ENCODE results near the gene CARD8. TPM values are rescaled to one million over a fixed set of nuclear protein-coding genes. Genes with fewer than 3 reads are reported as not detected.

CARD8 gene
- total RNA-seq, 1 donor from 2014 or later = 6.3 TPM

DNA sequence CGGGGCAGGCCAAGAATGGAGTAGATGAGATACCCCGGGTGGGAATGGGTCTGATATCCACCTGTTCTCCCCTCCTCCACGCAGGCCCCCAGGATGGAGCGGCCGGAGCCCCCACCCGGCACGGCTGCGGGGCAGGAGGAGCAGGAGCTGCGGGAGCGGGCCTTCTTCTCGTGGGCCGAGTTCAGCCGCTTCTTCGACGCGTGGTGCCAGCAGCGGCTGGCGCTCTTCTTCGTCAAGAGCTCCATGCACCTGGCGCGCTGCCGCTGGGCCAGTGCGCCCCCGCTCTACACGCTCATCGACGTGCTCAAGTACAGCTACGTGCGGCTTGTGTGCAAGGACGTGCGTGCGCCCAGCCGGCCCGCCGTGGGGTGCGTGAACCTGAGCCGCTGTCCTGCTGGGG is 84.0 kb downstream of the CARD8 start:
- no peak overlapping the region for H3K4me3 ChIP-seq (ENCODE audit: low read depth, low read length)
- no peak for DNase-seq (ENCODE audit: low read depth)
- TF ChIP-seq, protein P1, sequence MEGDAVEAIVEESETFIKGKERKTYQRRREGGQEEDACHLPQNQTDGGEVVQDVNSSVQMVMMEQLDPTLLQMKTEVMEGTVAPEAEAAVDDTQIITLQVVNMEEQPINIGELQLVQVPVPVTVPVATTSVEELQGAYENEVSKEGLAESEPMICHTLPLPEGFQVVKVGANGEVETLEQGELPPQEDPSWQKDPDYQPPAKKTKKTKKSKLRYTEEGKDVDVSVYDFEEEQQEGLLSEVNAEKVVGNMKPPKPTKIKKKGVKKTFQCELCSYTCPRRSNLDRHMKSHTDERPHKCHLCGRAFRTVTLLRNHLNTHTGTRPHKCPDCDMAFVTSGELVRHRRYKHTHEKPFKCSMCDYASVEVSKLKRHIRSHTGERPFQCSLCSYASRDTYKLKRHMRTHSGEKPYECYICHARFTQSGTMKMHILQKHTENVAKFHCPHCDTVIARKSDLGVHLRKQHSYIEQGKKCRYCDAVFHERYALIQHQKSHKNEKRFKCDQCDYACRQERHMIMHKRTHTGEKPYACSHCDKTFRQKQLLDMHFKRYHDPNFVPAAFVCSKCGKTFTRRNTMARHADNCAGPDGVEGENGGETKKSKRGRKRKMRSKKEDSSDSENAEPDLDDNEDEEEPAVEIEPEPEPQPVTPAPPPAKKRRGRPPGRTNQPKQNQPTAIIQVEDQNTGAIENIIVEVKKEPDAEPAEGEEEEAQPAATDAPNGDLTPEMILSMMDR (conservative IDR thresholded peaks at IDR 0.05; ENCODE audit: low read depth, low read length) = no peak

DNA sequence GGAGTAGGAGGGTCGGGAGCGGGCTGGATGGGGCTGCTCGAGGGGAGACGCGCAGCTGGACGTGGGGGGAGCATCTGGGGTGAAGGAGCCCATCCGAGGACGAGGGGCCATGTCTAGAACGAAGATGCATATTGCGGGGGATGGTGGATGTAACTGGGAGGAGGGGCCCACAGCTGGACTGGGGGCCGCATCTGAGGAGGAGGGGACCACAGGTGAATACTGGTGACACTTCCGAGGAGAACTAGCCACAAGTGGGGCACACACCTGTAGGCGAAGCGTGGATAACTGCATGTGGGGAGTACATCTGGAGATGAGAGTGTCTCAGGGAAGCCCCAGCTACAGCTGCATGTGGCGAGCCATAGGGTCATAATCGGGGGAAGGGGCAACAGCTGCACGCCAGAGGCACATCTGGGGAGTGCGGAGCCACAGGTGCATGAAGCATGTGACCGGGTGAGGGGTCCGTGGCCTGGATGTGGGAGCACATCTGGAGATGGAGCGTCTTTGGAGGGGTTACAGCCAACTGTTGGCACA is 84.8 kb downstream of the CARD8 start:
- no peak for DNase-seq (ENCODE audit: low read depth)
- TF ChIP-seq, protein P1 (conservative IDR thresholded peaks at IDR 0.05; ENCODE audit: low read depth, low read length) = no peak

DNA sequence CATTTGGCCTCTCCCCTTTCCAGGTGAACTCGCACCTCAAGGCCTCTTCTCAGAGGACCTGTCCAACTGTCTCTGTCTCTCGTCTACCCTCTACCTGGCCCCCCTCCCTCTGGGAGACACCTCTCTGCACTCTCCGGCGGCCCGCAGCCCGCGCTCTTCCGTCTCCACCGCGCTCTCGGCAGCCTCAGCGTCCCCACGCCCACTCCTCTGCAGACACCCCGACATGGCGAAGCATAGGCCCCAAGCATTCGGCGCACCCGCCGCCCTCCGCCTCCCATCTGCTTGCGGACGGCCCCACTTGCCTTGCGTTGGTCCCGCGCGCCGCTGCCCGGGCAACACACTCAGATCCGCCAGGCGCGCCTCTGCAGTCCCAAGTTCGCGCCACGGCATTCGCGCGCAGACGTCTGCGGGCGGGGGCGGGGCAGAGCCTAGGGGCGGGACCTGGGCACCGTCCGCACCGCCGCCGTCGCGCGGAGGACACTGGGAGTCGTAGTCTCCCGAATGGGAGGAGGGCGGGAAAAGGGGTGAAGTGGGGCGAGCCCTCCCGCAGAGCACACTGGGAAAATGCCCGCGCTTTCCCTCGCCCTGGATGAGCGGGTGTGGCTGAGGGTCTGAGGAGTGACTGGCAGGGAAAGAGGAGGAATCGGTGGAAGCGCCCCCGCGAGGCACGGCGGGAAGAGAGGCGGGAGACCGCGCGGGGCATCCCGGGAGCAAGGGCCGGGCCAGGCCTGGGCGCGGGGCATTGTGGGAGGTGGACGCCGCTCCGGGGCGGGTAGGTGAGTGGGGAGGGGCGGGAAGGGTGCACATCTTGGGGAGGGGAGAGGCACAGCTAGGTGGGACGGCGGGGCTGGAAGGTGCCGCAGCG is 85.5 kb downstream of the CARD8 start, which contains the start of the genes LIG1 and ZSWIM9:
Gene LIG1 (minus strand): TSS at position 406 of the 865 bp plus-strand sequence. CDS start 4,778 bp downstream, outside the sequence.
Gene ZSWIM9 (plus strand): TSS at position 742 of the 865 bp plus-strand sequence. CDS start 1,123 bp downstream, outside the sequence.
- TF ChIP-seq, protein P1 (conservative IDR thresholded peaks at IDR 0.05; ENCODE audit: low read depth, low read length) = peak; percentile 18
- peak; percentile 27 for DNase-seq (ENCODE audit: low read depth)
- peak within 1 kb of the TSS; percentile 70 for H3K4me3 ChIP-seq (ENCODE audit: low read depth, low read length)

More for the DNA sequence above, 84.8 kb downstream of the CARD8 start:
- peak overlapping the region; percentile 70 for H3K4me3 ChIP-seq (ENCODE audit: low read depth, low read length)

DNA sequence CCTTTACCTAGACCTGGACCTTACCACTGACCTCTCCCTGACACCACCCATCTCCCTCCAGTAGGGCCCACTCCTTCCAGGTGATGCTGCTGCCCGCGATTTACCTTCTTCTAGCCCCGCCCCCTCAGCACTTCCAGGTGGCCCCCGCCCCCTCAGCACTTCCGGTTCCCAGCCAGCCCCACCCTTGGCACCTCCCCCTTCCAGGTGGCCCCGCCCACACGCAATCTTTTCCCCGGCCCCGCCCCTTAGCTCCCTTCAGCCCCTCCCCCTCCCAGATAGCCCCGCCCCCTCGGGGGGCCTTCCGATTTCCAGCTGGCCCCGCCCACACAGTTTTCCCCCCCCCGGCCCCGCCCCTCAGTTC is 86.2 kb downstream of the CARD8 start:
- DNase-seq (ENCODE audit: low read depth) = no peak
- H3K4me3 ChIP-seq (ENCODE audit: low read depth, low read length) = peak overlapping the region; percentile 70
- TF ChIP-seq, protein P1 (conservative IDR thresholded peaks at IDR 0.05; ENCODE audit: low read depth, low read length) = no peak

DNA sequence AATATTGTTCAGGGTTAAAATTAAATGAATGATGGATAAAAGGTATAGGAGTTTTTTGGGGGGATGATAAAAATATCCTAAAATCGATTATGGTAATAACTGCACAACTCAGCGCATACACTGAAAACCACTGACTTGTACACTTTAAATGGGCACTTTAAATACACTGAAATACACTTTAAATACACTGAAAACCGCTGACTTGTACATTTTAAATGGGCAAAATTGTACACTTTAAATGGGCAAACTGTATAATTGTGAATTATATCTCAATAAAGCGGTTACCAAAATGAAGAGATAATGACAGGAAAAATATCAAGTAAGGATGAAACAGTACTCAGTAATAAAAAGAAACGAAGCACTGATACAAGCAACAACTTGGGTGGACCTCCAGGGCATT is 87.0 kb downstream of the CARD8 start:
- TF ChIP-seq, protein P1 (conservative IDR thresholded peaks at IDR 0.05; ENCODE audit: low read depth, low read length) = no peak
- no peak for DNase-seq (ENCODE audit: low read depth)
- H3K4me3 ChIP-seq (ENCODE audit: low read depth, low read length) = no peak overlapping the region

DNA sequence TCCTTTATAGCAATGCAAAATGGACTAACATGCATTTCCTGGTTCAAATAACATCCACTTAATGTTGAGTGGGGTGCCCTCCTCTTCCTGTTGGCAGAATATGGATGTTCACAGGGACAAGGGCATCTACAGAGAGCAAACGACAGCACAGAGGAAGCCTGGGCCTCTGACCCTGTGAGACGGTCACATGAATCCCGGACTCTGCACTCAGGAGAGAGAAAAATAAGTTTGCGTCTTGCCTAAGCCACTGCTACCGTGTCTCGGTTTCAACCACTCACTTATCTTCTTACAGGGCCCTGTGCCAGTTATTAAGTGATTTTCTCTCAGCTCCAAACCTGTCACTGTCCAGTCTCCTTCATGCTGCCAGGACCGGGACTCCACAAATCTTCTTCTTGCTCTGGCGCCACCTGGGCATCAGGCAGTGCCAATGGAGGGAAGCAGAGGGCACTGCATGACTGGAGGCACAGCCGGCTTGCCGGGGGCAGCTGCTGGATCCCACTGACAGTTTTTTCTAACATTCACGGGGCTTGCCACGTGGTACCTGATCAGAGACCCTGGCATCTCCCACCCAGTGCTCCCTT is 97.4 kb downstream of the CARD8 start:
- no peak for DNase-seq (ENCODE audit: low read depth)
- no peak overlapping the region for H3K4me3 ChIP-seq (ENCODE audit: low read depth, low read length)
- TF ChIP-seq, protein P1 (conservative IDR thresholded peaks at IDR 0.05; ENCODE audit: low read depth, low read length) = peak; percentile 44

Other genes with a start within 250 kb of the CARD8 start
- not detected in 2 replicates for gene CABP5, start 211.8 kb downstream of the CARD8 start, total RNA-seq
- 4.7 and 8.5 TPM in 2 replicates for gene PLA2G4C, start 145.1 kb downstream of the CARD8 start, total RNA-seq
- gene LIG1, start 85.6 kb downstream of the CARD8 start, total RNA-seq = 77.4 and 81.9 TPM in 2 replicates
- gene ZSWIM9, start 85.2 kb downstream of the CARD8 start, total RNA-seq = 1.6 and 2.8 TPM in 2 replicates
- gene ZNF114, start 14.2 kb upstream of the CARD8 start, total RNA-seq = 0.63 and 5.0 TPM in 2 replicates
- gene EMP3, start 69.6 kb upstream of the CARD8 start, total RNA-seq = 23.1 and 96.8 TPM in 2 replicates
- gene TMEM143, start 108.0 kb upstream of the CARD8 start, total RNA-seq = 3.8 and 5.4 TPM in 2 replicates
- not detected in 2 replicates for gene SYNGR4, start 108.5 kb upstream of the CARD8 start, total RNA-seq
- gene KDELR1, start 135.6 kb upstream of the CARD8 start, total RNA-seq = 144 TPM in 2 replicates
- 0.14 and 0.98 TPM in 2 replicates for gene GRIN2D, start 137.8 kb upstream of the CARD8 start, total RNA-seq
- 51.2 and 58.7 TPM in 2 replicates for gene GRWD1, start 190.1 kb upstream of the CARD8 start, total RNA-seq
- gene KCNJ14, start 199.7 kb upstream of the CARD8 start, total RNA-seq = 0.06 and 0.07 TPM in 2 replicates
- 43.6 and 81.6 TPM in 2 replicates for gene CYTH2, start 213.5 kb upstream of the CARD8 start, total RNA-seq